IPS DF 6.9 (cell line): ENCODE data around the gene GRK4.

Experiments
- DNase-seq: peaks from one replicate; pipeline ENCODE4 v3.0.0-alpha.2; 2013; ENCODE audit warnings: low read depth, low spot score
- H3K27ac ChIP-seq: one replicate; pipeline ENCODE4 v1.5.1; 2013; ENCODE audit warnings: low read length, control low read depth
- H3K27me3 ChIP-seq: 2 replicates; pipeline ENCODE4 v1.6.1; 2013; ENCODE audit warnings: mild to moderate bottlenecking, low read length; ENCODE audit not compliant: control insufficient read depth, insufficient read depth
- H3K36me3 ChIP-seq: 2 replicates; pipeline ENCODE4 v1.6.1; 2013; ENCODE audit warnings: low read length; ENCODE audit not compliant: control insufficient read depth, insufficient read depth
- H3K4me1 ChIP-seq: 2 replicates; pipeline ENCODE4 v1.6.1; 2013; ENCODE audit warnings: low read length; ENCODE audit not compliant: control insufficient read depth, insufficient read depth
- H3K4me3 ChIP-seq: 2 replicates; pipeline ENCODE4 v1.5.1; 2013; ENCODE audit warnings: mild to moderate bottlenecking, low read length
- H3K9me3 ChIP-seq: 2 replicates; pipeline ENCODE4 v1.6.1; 2013; ENCODE audit warnings: low read length, inconsistent platforms; ENCODE audit not compliant: control insufficient read depth, insufficient read depth
- WGBS: extraction: QIAGEN DNeasy Blood & Tissue Kit; methylation state at CpG from one replicate; pipeline ENCODE4 v1.1.7; 2013; ENCODE audit warnings: mixed read lengths, missing lambda C conversion rate; ENCODE audit not compliant: insufficient read length, insufficient coverage; 5-methylcytosine and 5-hydroxymethylcytosine counted together

The GRK4 gene

DNA sequence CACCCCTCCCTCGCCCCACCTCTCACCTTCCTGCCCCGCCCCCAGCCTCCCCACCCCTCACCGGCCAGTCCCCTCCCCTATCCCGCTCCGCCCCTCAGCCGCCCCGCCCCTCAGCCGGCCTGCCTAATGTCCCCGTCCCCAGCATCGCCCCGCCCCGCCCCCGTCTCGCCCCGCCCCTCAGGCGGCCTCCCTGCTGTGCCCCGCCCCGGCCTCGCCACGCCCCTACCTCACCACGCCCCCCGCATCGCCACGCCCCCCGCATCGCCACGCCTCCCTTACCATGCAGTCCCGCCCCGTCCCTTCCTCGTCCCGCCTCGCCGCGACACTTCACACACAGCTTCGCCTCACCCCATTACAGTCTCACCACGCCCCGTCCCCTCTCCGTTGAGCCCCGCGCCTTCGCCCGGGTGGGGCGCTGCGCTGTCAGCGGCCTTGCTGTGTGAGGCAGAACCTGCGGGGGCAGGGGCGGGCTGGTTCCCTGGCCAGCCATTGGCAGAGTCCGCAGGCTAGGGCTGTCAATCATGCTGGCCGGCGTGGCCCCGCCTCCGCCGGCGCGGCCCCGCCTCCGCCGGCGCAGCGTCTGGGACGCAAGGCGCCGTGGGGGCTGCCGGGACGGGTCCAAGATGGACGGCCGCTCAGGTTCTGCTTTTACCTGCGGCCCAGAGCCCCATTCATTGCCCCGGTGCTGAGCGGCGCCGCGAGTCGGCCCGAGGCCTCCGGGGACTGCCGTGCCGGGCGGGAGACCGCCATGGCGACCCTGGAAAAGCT lies 110.9 kb downstream of the GRK4 start, which contains the start of the genes HTT and HTT-AS:
Gene HTT (plus strand): TSS at position 604 of the 768 bp plus-strand sequence. CDS start 145 bp downstream, at position 749.
Gene HTT-AS (minus strand): TSS at position 461 of the 768 bp plus-strand sequence.
- no CpG with 5 or more reads among the region's 81 CpGs for WGBS
- Histone ChIP-seq H3K9me3 (no peaks in the 10 kb centered on the region), H3K27ac (no peak within 1 kb of the TSS), H3K4me1 (no peaks in the 10 kb centered on the region), H3K36me3 (no peaks in the 10 kb centered on the region), H3K27me3 (no peaks in the 10 kb centered on the region), H3K4me3 (peak within 1 kb of the TSS; percentile 86)
- peak; percentile 71 for DNase-seq

DNA sequence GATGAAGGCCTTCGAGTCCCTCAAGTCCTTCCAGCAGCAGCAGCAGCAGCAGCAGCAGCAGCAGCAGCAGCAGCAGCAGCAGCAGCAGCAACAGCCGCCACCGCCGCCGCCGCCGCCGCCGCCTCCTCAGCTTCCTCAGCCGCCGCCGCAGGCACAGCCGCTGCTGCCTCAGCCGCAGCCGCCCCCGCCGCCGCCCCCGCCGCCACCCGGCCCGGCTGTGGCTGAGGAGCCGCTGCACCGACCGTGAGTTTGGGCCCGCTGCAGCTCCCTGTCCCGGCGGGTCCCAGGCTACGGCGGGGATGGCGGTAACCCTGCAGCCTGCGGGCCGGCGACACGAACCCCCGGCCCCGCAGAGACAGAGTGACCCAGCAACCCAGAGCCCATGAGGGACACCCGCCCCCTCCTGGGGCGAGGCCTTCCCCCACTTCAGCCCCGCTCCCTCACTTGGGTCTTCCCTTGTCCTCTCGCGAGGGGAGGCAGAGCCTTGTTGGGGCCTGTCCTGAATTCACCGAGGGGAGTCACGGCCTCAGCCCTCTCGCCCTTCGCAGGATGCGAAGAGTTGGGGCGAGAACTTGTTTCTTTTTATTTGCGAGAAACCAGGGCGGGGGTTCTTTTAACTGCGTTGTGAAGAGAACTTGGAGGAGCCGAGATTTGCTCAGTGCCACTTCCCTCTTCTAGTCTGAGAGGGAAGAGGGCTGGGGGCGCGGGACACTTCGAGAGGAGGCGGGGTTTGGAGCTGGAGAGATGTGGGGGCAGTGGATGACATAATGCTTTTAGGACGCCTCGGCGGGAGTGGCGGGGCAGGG lies 111.7 kb downstream of the GRK4 start:
- Histone ChIP-seq H3K27ac (no peak overlapping the region), H3K9me3 (no peaks in the 10 kb centered on the region), H3K36me3 (no peaks in the 10 kb centered on the region), H3K27me3 (no peaks in the 10 kb centered on the region), H3K4me1 (no peaks in the 10 kb centered on the region), H3K4me3 (peak overlapping the region; percentile 86)
- WGBS, result no CpG with 5 or more reads among the region's 60 CpGs
- no peak for DNase-seq

DNA sequence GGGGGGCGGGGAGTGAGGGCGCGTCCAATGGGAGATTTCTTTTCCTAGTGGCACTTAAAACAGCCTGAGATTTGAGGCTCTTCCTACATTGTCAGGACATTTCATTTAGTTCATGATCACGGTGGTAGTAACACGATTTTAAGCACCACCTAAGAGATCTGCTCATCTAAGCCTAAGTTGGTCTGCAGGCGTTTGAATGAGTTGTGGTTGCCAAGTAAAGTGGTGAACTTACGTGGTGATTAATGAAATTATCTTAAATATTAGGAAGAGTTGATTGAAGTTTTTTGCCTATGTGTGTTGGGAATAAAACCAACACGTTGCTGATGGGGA lies 112.2 kb downstream of the GRK4 start:
- no peaks in the 10 kb centered on the region for H3K4me1 ChIP-seq
- H3K27me3 ChIP-seq, result no peaks in the 10 kb centered on the region
- DNase-seq, result no peak
- 100% methylated on average over 2 of the region's 8 CpGs for WGBS
- H3K9me3 ChIP-seq, result no peaks in the 10 kb centered on the region
- no peaks in the 10 kb centered on the region for H3K36me3 ChIP-seq
- no peak overlapping the region for H3K27ac ChIP-seq
- peak overlapping the region; percentile 39; the same call in 1 of the 2 replicates for H3K4me3 ChIP-seq

DNA sequence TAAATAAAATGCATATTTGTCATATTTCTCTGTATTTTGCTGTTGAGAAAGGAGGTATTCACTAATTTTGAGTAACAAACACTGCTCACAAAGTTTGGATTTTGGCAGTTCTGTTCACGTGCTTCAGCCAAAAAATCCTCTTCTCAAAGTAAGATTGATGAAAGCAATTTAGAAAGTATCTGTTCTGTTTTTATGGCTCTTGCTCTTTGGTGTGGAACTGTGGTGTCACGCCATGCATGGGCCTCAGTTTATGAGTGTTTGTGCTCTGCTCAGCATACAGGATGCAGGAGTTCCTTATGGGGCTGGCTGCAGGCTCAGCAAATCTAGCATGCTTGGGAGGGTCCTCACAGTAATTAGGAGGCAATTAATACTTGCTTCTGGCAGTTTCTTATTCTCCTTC lies 114.4 kb downstream of the GRK4 start:
- no peak overlapping the region for H3K27ac ChIP-seq
- no peaks in the 10 kb centered on the region for H3K27me3 ChIP-seq
- no peak overlapping the region for H3K4me3 ChIP-seq
- no peaks in the 10 kb centered on the region for H3K4me1 ChIP-seq
- H3K36me3 ChIP-seq, result no peaks in the 10 kb centered on the region
- no peaks in the 10 kb centered on the region for H3K9me3 ChIP-seq
- no peak for DNase-seq
- WGBS, result no CpG with 5 or more reads among the region's 2 CpGs

DNA sequence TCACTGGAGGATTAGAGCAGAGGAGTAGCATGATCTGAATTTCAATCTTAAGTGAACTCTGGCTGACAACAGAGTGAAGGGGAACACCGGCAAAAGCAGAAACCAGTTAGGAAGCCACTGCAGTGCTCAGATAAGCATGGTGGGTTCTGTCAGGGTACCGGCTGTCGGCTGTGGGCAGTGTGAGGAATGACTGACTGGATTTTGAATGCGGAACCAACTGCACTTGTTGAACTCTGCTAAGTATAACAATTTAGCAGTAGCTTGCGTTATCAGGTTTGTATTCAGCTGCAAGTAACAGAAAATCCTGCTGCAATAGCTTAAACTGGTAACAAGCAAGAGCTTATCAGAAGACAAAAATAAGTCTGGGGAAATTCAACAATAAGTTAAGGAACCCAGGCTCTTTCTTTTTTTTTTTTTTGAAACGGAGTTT lies 116.3 kb downstream of the GRK4 start:
- H3K27me3 ChIP-seq, result no peaks in the 10 kb centered on the region
- H3K9me3 ChIP-seq, result no peaks in the 10 kb centered on the region
- H3K4me1 ChIP-seq, result no peaks in the 10 kb centered on the region
- H3K36me3 ChIP-seq, result no peaks in the 10 kb centered on the region
- no peak overlapping the region for H3K27ac ChIP-seq
- no peak overlapping the region for H3K4me3 ChIP-seq
- WGBS, result no CpG with 5 or more reads among the region's 6 CpGs
- no peak for DNase-seq

GRCh38 chr4:3082925-3083515 lies 119.6 kb downstream of the GRK4 start:
- Histone ChIP-seq H3K36me3 (no peaks in the 10 kb centered on the region), H3K4me1 (no peaks in the 10 kb centered on the region), H3K4me3 (no peak overlapping the region), H3K27me3 (no peaks in the 10 kb centered on the region), H3K27ac (no peak overlapping the region), H3K9me3 (no peaks in the 10 kb centered on the region)
- no CpG with 5 or more reads among the region's 6 CpGs for WGBS
- no peak for DNase-seq

DNA sequence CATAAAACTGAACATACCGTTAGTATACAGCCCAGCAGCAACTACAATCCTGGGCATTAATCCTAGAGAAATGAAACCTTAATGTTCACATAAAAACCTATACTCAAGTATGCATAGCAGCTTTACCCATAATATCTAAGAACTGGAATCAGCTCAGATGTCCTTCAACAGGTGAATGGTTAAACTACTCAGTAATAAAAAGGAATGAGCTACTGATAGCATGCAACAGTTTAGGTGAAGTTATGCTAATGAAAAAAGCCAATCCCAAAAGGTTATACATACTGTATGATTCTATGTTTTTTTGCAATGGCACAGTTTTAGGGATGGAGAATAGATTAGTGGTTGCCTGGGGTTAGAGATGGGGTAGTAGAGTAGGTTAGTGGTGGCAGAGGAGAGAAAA lies 120.4 kb downstream of the GRK4 start:
- no peaks in the 10 kb centered on the region for H3K4me1 ChIP-seq
- DNase-seq, result no peak
- no peaks in the 10 kb centered on the region for H3K27me3 ChIP-seq
- H3K4me3 ChIP-seq, result no peak overlapping the region
- no peaks in the 10 kb centered on the region for H3K36me3 ChIP-seq
- no CpG with 5 or more reads among the region's 1 CpG for WGBS
- H3K27ac ChIP-seq, result no peak overlapping the region
- H3K9me3 ChIP-seq, result no peaks in the 10 kb centered on the region

- no peaks in the 10 kb centered on the region for H3K36me3 ChIP-seq
- WGBS, result no CpG with 5 or more reads among the region's 10 CpGs
- no peak overlapping the region for H3K27ac ChIP-seq
Measured at GRCh38 chr4:3085948-3086670, 122.7 kb downstream of the GRK4 start.

DNA sequence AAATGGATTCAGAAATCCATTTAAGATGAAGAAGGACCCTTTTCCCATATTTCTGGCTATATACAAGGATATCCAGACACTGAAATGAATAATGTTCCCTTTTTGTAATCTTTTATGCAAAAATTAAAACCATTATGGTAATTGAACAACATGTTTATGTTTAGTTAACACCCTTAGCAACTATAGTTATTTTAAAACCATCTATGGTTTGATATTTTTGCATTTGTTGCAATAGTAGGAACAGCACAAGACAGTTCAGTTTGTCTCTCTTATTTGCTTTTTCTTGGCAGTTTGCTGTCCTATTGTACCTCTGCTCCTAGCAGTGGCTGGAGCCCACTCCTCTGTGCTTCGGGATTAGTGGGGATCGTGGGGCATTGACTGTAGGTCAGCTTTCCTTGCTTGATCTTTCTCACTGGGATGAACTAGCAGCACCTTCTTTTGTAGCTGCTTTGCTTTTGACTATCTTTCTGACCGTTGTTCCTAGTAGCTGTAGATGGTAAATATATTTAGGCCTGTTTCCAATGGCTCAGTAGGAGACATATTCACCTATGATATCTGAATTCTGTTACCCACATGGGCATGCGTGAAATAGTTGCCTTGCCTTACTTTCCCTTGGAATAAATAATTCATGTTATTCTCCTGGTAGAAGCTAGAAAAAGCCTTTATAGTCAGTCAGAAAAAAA lies 123.9 kb downstream of the GRK4 start:
- Histone ChIP-seq H3K4me3 (no peak overlapping the region), H3K27ac (no peak overlapping the region), H3K36me3 (no peaks in the 10 kb centered on the region), H3K27me3 (no peaks in the 10 kb centered on the region), H3K4me1 (no peaks in the 10 kb centered on the region), H3K9me3 (no peaks in the 10 kb centered on the region)
- WGBS, result no CpG with 5 or more reads among the region's 4 CpGs
- DNase-seq, result no peak

More at GRCh38 chr4:3085948-3086670, 122.7 kb downstream of the GRK4 start:
- no peak overlapping the region for H3K4me3 ChIP-seq
- no peaks in the 10 kb centered on the region for H3K4me1 ChIP-seq
- no peak for DNase-seq
- no peaks in the 10 kb centered on the region for H3K9me3 ChIP-seq
- no peaks in the 10 kb centered on the region for H3K27me3 ChIP-seq
